CD8-positive, alpha-beta memory T cell (primary cell): Measurements from ENCODE around the gene MMRN1. TPM values are rescaled to one million over a fixed set of nuclear protein-coding genes. Genes with fewer than 3 reads are reported as not detected.

Source experiments
- CTCF ChIA-PET: fragments of 350-600 bp; sonication (Branson Sonifier 250); formaldehyde crosslinking; loops from one replicate; lab custom pipeline; 2021; ENCODE audit warnings: antibody characterized with exemption; lab: Charles Lee
- POLR2A ChIA-PET: fragments of 350-600 bp; sonication (Branson Sonifier 250); formaldehyde crosslinking; loops from one replicate; lab custom pipeline; 2021; ENCODE audit warnings: antibody characterized with exemption; lab: Charles Lee
- DNase-seq, 5 donors: peaks; one replicate each; pipeline versions ENCODE4 v3.0.0 to v3.0.0-alpha.2; 2020 to 2022; ENCODE audit warnings: mixed read lengths in 1 of 5
- H3K27ac ChIP-seq: one replicate; pipeline ENCODE4 v1.7.0; 2013; ENCODE audit warnings: low read depth, mild to moderate bottlenecking, low read length, moderate library complexity
- H3K27me3 ChIP-seq: 2 replicates; pipeline ENCODE4 v1.7.0; 2013; ENCODE audit warnings: low read length, mild to moderate bottlenecking; ENCODE audit not compliant: insufficient read depth, poor library complexity, severe bottlenecking
- H3K36me3 ChIP-seq: 2 replicates; pipeline ENCODE4 v1.7.0; 2013; ENCODE audit warnings: mild to moderate bottlenecking, low read length, moderate library complexity; ENCODE audit not compliant: insufficient read depth
- H3K4me1 ChIP-seq: 2 replicates; pipeline ENCODE4 v1.7.0; 2013; ENCODE audit warnings: mild to moderate bottlenecking, low read length, moderate library complexity; ENCODE audit not compliant: insufficient read depth
- H3K4me3 ChIP-seq: 2 replicates; pipeline ENCODE4 v1.7.0; 2013; ENCODE audit warnings: mild to moderate bottlenecking, low read length
- H3K9me3 ChIP-seq: 2 replicates; pipeline ENCODE4 v1.7.0; 2013; ENCODE audit warnings: mild to moderate bottlenecking, low read length
- H3K27ac Mint-ChIP-seq, 8 donors: one replicate each; pipeline ENCODE4 v1.8.0; 2020 to 2021; ENCODE audit warnings: mixed read lengths in 8 of 8, mild to moderate bottlenecking in 6 of 8, inconsistent platforms in 3 of 8, moderate library complexity in 3 of 8
- H3K27me3 Mint-ChIP-seq, 2 donors: one replicate each; pipeline ENCODE4 v1.8.0; 2020 to 2021; ENCODE audit warnings: mixed read lengths in 2 of 2, mild to moderate bottlenecking in 1 of 2, moderate library complexity in 1 of 2
- H3K36me3 Mint-ChIP-seq, 3 donors: one replicate each; pipeline ENCODE4 v1.8.0; 2020 to 2021; ENCODE audit warnings: mixed read lengths in 3 of 3, inconsistent platforms in 1 of 3, mild to moderate bottlenecking in 1 of 3
- H3K4me1 Mint-ChIP-seq, 3 donors: one replicate each; pipeline ENCODE4 v1.8.0; 2020 to 2021; ENCODE audit warnings: mixed read lengths in 3 of 3, inconsistent platforms in 1 of 3, mild to moderate bottlenecking in 1 of 3
- H3K4me3 Mint-ChIP-seq, 7 donors: one replicate each; pipeline ENCODE4 v1.8.0; 2020 to 2021; ENCODE audit warnings: mixed read lengths in 7 of 7, mild to moderate bottlenecking in 6 of 7, moderate library complexity in 4 of 7, inconsistent platforms in 2 of 7
- H3K9me3 Mint-ChIP-seq, 5 donors: one replicate each; pipeline ENCODE4 v1.8.0; 2020 to 2022; ENCODE audit warnings: mixed read lengths in 5 of 5, mild to moderate bottlenecking in 3 of 5, moderate library complexity in 2 of 5, inconsistent platforms in 1 of 5
- polyA plus RNA-seq: library from polyadenylated mRNA; unstranded; fragments of 300-500 nt; fragmentation: Illumina TruSeq; gene quantifications from one replicate; pipeline ENCODE4 v1.2.3, GENCODE V29; 2021
- total RNA-seq, 2 experiments: library from RNA; stranded (reverse); gene quantifications; one replicate each; pipeline ENCODE4 v1.2.3, GENCODE V29; 2021

The MMRN1 gene
- total and polyA plus RNA-seq, 3 experiments from 2014 or later = 0.33 TPM; not detected in 2

GRCh38 chr4:89871211-89871610, 23.4 kb upstream of the MMRN1 start:
- Mint-ChIP-seq H3K27ac (no peak overlapping the region), H3K4me3 (no peak overlapping the region), H3K36me3 (no peaks in the 10 kb centered on the region), H3K27me3 (peaks cover 4 to 31% of the 10 kb centered on the region in 2 donors), H3K4me1 (no peaks in the 10 kb centered on the region), H3K9me3 (peaks cover 0 to 2% (median 1%) of the 10 kb centered on the region in 5 donors)
- Histone ChIP-seq H3K9me3 (no peaks in the 10 kb centered on the region), H3K27ac (no peak overlapping the region), H3K27me3 (no peaks in the 10 kb centered on the region), H3K36me3 (no peaks in the 10 kb centered on the region), H3K4me1 (no peaks in the 10 kb centered on the region), H3K4me3 (no peak overlapping the region)
- no peak for DNase-seq
- POLR2A ChIA-PET = no interaction called here
- CTCF ChIA-PET = no interaction called here

- ChIA-PET CTCF (no interaction called here), POLR2A (no interaction called here)
- peaks cover 5 to 16% of the 10 kb centered on the region in 2 donors for H3K27me3 Mint-ChIP-seq
- peaks cover 0 to 1% (median 0%) of the 10 kb centered on the region in 3 donors for H3K4me1 Mint-ChIP-seq
- no peaks in the 10 kb centered on the region for H3K4me1 ChIP-seq
- no peaks in the 10 kb centered on the region for H3K36me3 Mint-ChIP-seq
- no peaks in the 10 kb centered on the region for H3K9me3 ChIP-seq
- no peak overlapping the region for H3K27ac ChIP-seq
- H3K27ac Mint-ChIP-seq = no peak overlapping the region
- no peak overlapping the region for H3K4me3 ChIP-seq
- no peaks in the 10 kb centered on the region for H3K36me3 ChIP-seq
- H3K9me3 Mint-ChIP-seq = peaks cover 0 to 2% (median 0%) of the 10 kb centered on the region in 5 donors
- no peak for DNase-seq
- H3K4me3 Mint-ChIP-seq = no peak overlapping the region
- no peaks in the 10 kb centered on the region for H3K27me3 ChIP-seq
Observed at GRCh38 chr4:89876548-89876947, 18.1 kb upstream of the MMRN1 start.

GRCh38 chr4:89878611-89879010, 16.0 kb upstream of the MMRN1 start:
- CTCF ChIA-PET = no interaction called here
- POLR2A ChIA-PET = no interaction called here
- H3K36me3 Mint-ChIP-seq = no peaks in the 10 kb centered on the region

GRCh38 chr4:89879215-89879614, 15.4 kb upstream of the MMRN1 start:
- H3K27me3 ChIP-seq = no peaks in the 10 kb centered on the region
- no peak overlapping the region for H3K27ac ChIP-seq
- Mint-ChIP-seq H3K4me1 (peaks cover 0 to 1% (median 0%) of the 10 kb centered on the region in 3 donors), H3K9me3 (peaks cover 0 to 2% (median 0%) of the 10 kb centered on the region in 5 donors), H3K27me3 (peaks cover 5 to 23% of the 10 kb centered on the region in 2 donors), H3K36me3 (no peaks in the 10 kb centered on the region), H3K27ac (no peak overlapping the region), H3K4me3 (no peak overlapping the region)
- CTCF ChIA-PET = no interaction called here
- H3K4me1 ChIP-seq = no peaks in the 10 kb centered on the region
- H3K9me3 ChIP-seq = no peaks in the 10 kb centered on the region
- POLR2A ChIA-PET = no interaction called here
- no peak for DNase-seq
- H3K36me3 ChIP-seq = no peaks in the 10 kb centered on the region
- H3K4me3 ChIP-seq = no peak overlapping the region

More at GRCh38 chr4:89878611-89879010, 16.0 kb upstream of the MMRN1 start:
- H3K9me3 Mint-ChIP-seq = peaks cover 0 to 2% (median 0%) of the 10 kb centered on the region in 5 donors
- H3K4me3 Mint-ChIP-seq = no peak overlapping the region
- H3K27ac Mint-ChIP-seq = no peak overlapping the region
- DNase-seq = no peak
- Histone ChIP-seq H3K27me3 (no peaks in the 10 kb centered on the region), H3K4me3 (no peak overlapping the region), H3K36me3 (no peaks in the 10 kb centered on the region), H3K27ac (no peak overlapping the region), H3K4me1 (no peaks in the 10 kb centered on the region), H3K9me3 (no peaks in the 10 kb centered on the region)
- peaks cover 5 to 23% of the 10 kb centered on the region in 2 donors for H3K27me3 Mint-ChIP-seq
- peaks cover 0 to 1% (median 0%) of the 10 kb centered on the region in 3 donors for H3K4me1 Mint-ChIP-seq

- Histone ChIP-seq H3K4me3 (no peak overlapping the region), H3K9me3 (no peaks in the 10 kb centered on the region), H3K4me1 (peaks cover 4% of the 10 kb centered on the region), H3K36me3 (no peaks in the 10 kb centered on the region), H3K27ac (no peak overlapping the region), H3K27me3 (no peaks in the 10 kb centered on the region)
- DNase-seq = no peak
- no peak overlapping the region for H3K27ac Mint-ChIP-seq
- ChIA-PET CTCF (no interaction called here), POLR2A (no interaction called here)
- no peak overlapping the region for H3K4me3 Mint-ChIP-seq
- peaks cover 7 to 43% of the 10 kb centered on the region in 2 donors for H3K27me3 Mint-ChIP-seq
- H3K36me3 Mint-ChIP-seq = no peaks in the 10 kb centered on the region
- H3K9me3 Mint-ChIP-seq = peaks cover 0 to 4% (median 0%) of the 10 kb centered on the region in 5 donors
- H3K4me1 Mint-ChIP-seq = peaks cover 2 to 5% (median 2%) of the 10 kb centered on the region in 3 donors
Observed at GRCh38 chr4:89889289-89889688, 5.4 kb upstream of the MMRN1 start.

- H3K9me3 ChIP-seq = no peaks in the 10 kb centered on the region
- no peaks in the 10 kb centered on the region for H3K9me3 Mint-ChIP-seq
- peaks cover 21% of the 10 kb centered on the region for H3K4me1 ChIP-seq
- no peak overlapping the region for H3K4me3 Mint-ChIP-seq
- peaks cover 0 to 7% of the 10 kb centered on the region in 2 donors for H3K27me3 Mint-ChIP-seq
- CTCF ChIA-PET = no interaction called here
- H3K27ac ChIP-seq = no peak overlapping the region
- H3K27ac Mint-ChIP-seq = no peak overlapping the region
- DNase-seq = no peak
- POLR2A ChIA-PET = no interaction called here
- H3K27me3 ChIP-seq = no peaks in the 10 kb centered on the region
- H3K4me3 ChIP-seq = no peak overlapping the region
- H3K36me3 Mint-ChIP-seq = no peaks in the 10 kb centered on the region
- H3K36me3 ChIP-seq = no peaks in the 10 kb centered on the region
- peaks cover 12 to 19% (median 19%) of the 10 kb centered on the region in 3 donors for H3K4me1 Mint-ChIP-seq
Observed at GRCh38 chr4:89897867-89898266, 3.2 kb downstream of the MMRN1 start.

GRCh38 chr4:89898304-89898716, 3.7 kb downstream of the MMRN1 start:
- H3K4me1 ChIP-seq = peaks cover 21% of the 10 kb centered on the region
- no peak overlapping the region for H3K27ac ChIP-seq
- POLR2A ChIA-PET = no interaction called here
- CTCF ChIA-PET = no interaction called here
- H3K36me3 ChIP-seq = no peaks in the 10 kb centered on the region
- H3K4me3 Mint-ChIP-seq = no peak overlapping the region
- no peaks in the 10 kb centered on the region for H3K36me3 Mint-ChIP-seq
- no peak overlapping the region for H3K4me3 ChIP-seq
- no peak overlapping the region for H3K27ac Mint-ChIP-seq
- no peak for DNase-seq
- no peaks in the 10 kb centered on the region for H3K9me3 Mint-ChIP-seq
- no peaks in the 10 kb centered on the region for H3K9me3 ChIP-seq
- H3K27me3 Mint-ChIP-seq = peaks cover 0 to 3% of the 10 kb centered on the region in 2 donors
- H3K4me1 Mint-ChIP-seq = peaks cover 12 to 19% (median 19%) of the 10 kb centered on the region in 3 donors
- no peaks in the 10 kb centered on the region for H3K27me3 ChIP-seq

GRCh38 chr4:89899152-89899551, 4.5 kb downstream of the MMRN1 start:
- Histone ChIP-seq H3K27ac (no peak overlapping the region), H3K9me3 (no peaks in the 10 kb centered on the region), H3K36me3 (no peaks in the 10 kb centered on the region), H3K4me3 (no peak overlapping the region), H3K4me1 (peaks cover 18% of the 10 kb centered on the region), H3K27me3 (no peaks in the 10 kb centered on the region)
- no peak for DNase-seq
- Mint-ChIP-seq H3K36me3 (no peaks in the 10 kb centered on the region), H3K4me3 (no peak overlapping the region), H3K4me1 (peaks cover 10 to 18% (median 16%) of the 10 kb centered on the region in 3 donors), H3K9me3 (no peaks in the 10 kb centered on the region), H3K27me3 (peaks cover 0 to 4% of the 10 kb centered on the region in 2 donors), H3K27ac (no peak overlapping the region)
- CTCF ChIA-PET = no interaction called here
- POLR2A ChIA-PET = no interaction called here
